Measurements from ENCODE around the gene IRAK1.
"Not testable (repeated sequence)": the region's sequence is repeated elsewhere in the genome, so short reads cannot be mapped to it uniquely, and the experiment has no call there.

The IRAK1 gene

DNA sequence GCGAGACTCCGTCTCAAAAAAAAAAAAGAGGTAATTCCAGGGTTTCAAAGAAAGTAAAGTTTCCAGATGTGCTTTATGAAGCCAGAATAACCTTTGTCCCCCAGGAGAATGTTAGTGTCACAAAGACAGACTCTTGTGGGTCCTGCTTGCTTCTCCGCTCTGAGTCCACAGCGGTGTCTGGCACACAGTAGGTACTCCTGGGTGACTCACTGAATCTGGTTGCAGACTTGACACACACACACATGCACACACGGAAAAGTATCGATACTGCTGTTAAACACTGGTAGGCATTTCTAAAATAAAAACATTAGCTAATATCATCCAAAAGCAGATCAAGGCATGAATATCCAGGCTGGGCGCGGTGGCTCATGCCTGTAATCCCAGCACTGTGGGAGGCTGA, 24.2 kb downstream of the IRAK1 start:
- no peak for DNase-seq (ENCODE audit: low read depth)

- not testable (repeated sequence) for DNase-seq (ENCODE audit: low read depth)
Observed at GRCh38 chrX:153994398-153994797, 25.3 kb downstream of the IRAK1 start.

DNA sequence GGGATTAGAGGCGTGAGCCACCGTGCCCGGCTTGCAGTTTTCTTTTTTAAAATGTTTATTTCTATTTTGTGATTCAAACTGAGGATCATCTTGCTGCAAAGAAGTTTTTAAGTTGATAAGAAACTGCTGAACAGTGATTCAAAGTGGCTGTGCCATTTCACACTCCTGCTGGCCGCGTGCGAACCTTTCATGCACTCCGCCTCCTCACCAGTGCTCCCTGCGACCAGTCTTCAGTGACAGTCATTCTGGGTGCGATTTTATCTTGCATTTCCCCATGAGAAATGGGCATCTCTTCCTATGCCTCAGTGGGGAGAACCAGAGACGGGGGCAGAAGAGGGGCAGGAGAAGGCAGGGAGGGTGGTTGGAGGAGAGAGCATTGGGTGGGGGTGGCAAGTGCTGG, 25.7 kb downstream of the IRAK1 start:
- DNase-seq (ENCODE audit: low read depth): no peak

DNA sequence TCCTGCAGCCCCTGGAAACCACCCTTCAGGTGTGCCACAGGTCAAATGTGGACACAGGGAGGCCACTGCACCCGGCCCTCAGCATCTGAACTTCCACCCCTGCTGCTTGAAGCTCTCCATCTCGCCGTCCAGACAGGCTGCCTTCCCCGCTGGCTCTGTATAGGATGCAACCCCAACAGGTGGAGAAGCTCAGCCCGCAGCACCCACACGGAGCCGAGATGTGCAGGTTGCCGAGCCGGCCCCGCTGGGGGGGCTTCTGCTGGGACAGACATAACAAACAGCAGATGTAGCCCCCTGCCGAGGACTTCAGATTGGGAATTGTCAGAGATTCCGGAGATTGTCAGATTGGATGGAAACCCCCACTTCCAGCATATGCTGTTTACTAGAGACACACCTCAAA, 26.6 kb downstream of the IRAK1 start:
- no peak for DNase-seq (ENCODE audit: low read depth)

- DNase-seq (ENCODE audit: low read depth): no peak
Observed at GRCh38 chrX:153992180-153992579, 27.5 kb downstream of the IRAK1 start.

- DNase-seq (ENCODE audit: low read depth): no peak
Observed at GRCh38 chrX:153991013-153991580, 28.6 kb downstream of the IRAK1 start.

DNA sequence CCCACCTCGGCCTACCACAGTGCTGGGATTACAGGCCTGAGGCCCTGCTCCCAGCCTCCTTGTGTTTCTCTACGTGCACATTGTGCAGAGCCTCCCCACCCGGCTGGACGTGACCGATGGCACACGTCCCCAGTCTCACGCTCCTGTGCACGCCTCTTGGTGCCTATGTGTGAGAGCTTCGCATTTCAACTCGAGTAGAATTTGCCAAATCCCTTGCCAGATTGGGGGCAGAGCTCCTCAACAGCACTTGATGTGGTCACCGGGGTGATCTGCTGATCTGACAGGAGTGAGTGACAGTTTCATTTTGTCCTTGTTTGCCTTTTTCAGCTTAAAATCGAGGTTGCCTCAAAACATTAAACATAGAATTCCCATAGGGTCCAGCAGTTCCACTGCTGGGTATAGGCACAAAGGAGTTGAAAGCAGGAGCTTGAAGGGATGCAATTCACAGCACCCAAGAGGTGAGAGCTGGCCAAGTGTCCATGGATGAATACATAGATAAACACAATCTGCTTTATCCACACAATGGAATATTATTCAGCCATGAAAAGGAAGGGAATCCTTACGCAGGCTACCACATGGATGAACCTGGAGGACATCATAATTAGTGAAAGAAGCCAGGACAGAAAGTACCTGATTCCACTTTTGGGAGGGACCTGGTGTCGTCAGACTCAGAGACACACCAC, 29.6 kb downstream of the IRAK1 start:
- no peak for DNase-seq (ENCODE audit: low read depth)

- no peak for DNase-seq (ENCODE audit: low read depth)
Observed at GRCh38 chrX:153988493-153988892, 31.2 kb downstream of the IRAK1 start.

DNA sequence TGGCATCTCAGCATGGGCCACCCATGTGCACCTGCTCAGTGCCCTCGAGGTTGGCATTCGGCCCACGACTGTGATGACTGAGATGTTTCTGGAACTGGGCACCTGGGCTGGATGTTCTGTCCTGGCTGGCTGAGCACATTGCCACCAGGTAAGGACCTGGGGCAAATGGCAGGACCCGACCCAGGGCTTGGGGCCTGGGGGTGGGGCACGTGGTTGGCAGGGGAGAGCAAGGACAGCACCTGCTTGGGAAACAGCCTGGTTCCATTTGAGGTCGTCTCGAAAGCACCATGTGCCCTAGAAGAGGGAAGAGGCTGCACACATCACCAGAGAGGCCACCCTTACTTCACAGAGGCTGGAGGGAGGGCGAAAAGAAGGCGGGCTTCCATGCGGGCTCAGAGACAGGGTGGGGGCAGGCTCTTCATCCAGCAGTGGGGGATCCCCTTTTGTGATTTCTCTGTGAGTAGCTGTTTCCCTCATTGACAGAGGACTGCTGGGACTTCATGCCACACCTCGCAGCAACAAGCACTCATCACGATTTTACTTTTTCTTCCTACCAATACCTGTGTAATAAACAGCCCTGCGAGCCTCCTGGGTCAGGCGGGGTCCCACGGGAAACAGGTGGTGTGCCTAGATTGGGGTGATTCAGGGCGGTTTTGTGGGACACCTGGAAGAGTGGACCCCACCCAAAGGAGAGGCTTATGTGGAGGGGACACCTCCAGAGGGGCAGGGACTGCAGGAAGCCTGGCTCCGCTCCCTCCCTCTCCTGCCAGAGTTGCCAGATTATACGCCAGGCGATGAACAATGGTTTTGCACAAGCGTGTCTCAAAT, 35.1 kb downstream of the IRAK1 start:
- no peak for DNase-seq (ENCODE audit: low read depth)

GRCh38 chrX:153983321-153983801, 36.3 kb downstream of the IRAK1 start:
- no peak for DNase-seq (ENCODE audit: low read depth)

DNA sequence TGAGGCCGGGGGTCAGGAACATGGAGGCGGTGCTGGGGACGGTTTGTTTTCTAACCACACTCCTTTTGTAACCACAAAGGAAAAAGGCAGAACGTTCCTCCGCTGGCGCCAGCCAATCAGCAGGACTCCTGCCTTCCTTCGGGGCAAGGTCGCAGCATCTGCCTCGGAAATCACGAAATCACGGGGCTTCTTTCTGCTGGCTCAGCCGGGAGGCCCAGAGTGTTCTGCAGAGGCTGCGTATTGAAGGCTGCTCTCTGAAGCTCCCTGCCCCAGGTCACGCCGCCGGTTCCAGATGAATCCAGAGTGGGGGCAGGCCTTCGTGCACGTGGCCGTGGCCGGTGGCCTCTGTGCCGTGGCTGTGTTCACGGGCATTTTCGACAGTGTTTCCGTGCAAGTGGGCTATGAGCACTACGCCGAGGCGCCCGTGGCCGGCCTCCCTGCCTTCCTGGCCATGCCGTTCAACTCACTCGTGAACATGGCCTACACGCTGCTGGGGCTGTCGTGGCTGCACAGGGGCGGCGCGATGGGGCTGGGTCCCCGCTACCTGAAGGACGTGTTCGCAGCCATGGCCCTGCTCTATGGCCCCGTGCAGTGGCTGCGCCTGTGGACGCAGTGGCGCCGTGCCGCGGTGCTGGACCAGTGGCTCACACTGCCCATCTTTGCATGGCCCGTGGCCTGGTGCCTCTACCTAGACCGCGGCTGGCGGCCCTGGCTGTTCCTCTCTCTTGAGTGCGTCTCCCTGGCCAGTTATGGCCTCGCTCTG, 37.8 kb downstream of the IRAK1 start:
- peak; percentile 71 for DNase-seq (ENCODE audit: low read depth)

GRCh38 chrX:153981231-153981630, 38.5 kb downstream of the IRAK1 start:
- DNase-seq (ENCODE audit: low read depth): no peak

DNA sequence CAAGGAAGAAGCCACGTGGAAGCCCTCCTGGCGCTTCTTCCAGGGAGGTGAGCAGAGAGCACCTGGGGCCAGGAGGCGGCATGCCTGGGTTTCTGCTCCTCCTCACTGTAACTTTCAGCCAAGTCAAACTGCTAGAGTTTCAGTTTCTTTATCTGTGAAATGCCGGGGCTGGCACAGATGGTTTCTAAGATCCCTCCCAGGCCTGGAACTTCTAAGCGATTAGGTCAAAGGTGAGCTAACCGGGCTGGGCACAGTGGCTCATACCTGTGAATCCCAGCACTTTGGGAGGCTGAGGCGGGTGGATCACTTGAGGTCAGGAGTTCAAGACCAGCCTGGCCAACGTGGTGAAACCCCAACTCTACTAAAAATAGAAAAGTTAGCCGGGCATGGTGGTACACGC, 39.3 kb downstream of the IRAK1 start:
- DNase-seq (ENCODE audit: low read depth): not testable (repeated sequence)

DNA sequence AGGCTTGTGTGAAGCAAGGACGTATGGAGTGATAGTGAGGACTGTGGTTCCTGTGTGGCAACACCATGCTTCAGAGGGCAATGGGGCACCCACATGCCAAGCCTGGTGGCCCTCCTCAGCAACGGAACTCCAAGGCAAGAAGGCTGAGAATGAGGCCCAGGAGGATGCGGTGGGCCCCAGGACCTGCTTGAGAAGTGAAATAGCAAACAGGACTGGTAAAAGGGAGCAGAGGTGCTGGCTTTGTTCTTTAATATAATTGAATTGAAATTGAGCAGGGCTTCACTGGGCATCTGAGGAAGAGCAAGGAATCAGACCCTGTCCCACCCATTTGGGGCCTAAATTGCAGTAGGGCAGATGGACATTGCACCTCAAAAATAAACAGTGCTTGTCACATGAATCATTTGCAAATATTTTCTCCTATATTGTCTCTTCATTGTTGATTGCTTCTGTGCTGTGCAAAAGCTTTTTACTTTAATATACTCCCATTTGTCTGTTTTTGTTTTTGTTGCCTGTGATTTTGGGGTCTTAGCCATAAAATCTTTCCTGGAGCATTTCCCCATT, 44.9 kb downstream of the IRAK1 start:
- DNase-seq (ENCODE audit: low read depth): no peak

DNA sequence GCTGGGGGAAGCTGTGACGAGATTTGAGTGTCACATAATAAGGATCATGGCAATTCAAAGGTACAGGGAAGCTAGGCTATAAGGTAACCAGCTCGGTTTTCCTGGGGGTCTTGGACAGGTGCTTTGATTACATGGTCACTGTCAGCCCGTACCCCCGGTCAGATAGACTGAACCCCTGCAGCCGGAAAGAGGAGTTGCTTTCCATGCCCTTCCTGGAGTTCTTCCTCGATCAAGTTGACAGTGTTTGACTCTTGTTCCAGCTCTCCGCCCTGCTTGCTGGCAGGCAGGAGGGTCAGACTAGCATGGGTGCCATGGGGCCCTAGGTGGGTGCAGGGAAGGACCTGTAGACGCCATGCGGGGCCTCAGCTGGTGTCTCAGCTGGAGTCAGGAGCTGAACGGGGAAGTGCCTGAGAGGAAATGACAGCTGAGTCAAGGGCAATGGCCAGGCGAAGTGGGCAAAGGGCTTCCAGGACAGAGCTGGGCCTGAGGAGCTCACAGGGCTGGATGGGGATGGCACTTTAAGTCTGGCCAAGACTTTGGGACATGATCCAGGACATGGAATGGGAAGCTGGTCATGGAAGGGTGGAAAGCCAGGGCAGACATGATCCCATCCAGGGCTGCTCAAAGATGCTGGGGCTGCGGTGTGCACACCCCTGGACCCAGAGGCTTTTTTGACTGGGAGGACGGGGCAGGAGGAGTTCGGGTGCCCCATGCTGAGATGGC, 45.5 kb downstream of the IRAK1 start:
- DNase-seq (ENCODE audit: low read depth): no peak

- peak; percentile 36 for DNase-seq (ENCODE audit: low read depth)
Observed at GRCh38 chrX:153973127-153974002, 46.3 kb downstream of the IRAK1 start.

DNA sequence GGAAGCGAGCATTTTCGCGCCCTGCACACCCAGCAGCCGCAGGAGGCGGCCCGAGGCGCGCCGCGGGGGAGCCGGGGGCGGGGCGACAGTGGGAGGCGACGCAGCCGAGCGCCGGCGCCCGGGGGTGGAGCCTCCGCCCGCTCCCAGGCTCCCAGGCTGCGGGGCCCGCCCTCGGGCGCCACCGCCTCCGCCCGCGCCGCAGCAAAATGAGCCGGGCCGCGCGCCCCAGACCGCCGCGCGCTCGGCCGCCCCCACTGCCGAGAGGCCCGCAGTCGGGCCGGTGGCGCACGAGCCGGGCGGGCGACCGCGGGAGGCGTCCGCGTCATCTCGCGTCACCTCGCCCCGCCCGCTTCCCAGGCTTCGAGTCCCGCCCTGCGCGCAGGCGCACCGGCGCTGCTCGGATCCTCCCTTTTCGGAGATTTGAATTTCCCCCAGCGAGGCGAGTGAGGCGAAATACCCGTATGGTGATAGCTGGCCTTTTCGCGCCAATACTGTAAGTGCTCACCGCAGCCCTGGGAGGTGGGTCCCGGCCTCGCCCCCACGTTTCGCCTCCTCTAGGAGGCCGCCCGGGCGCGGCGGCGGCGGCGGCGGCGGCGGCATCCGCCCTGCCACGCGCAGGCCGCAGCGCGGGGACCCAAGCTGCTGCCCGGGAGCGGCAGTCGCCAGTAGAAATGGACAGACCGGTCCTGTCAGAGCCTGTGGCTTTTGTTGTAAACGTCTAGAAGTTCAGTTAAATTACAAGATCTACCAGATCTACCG, 47.2 kb downstream of the IRAK1 start, which contains the start of gene TMEM187:
Gene TMEM187 (plus strand): TSS at position 387 of the 759 bp plus-strand sequence. CDS start 9,309 bp downstream, outside the sequence.
- DNase-seq (ENCODE audit: low read depth): peak; percentile 80

GRCh38 chrX:153971450-153972367, 48.0 kb downstream of the IRAK1 start, which contains the start of gene HCFC1:
HCFC1 (minus strand) TSS chrX:153971818; CDS start chrX:153970840, 978 bp downstream.
- peak; percentile 86 for DNase-seq (ENCODE audit: low read depth)
